WERI-Rb-1 (cell line): ENCODE measurements around the gene CDH4.

Experiments used
- DNase-seq: peaks from one replicate; pipeline ENCODE4 v3.0.0-alpha.2; 2020
- H3K27ac ChIP-seq: fragments of 250-450 bp; sonication (Bioruptor Pico); 2 replicates; pipeline ENCODE4 v1.5.1; 2020; ENCODE audit warnings: mild to moderate bottlenecking, moderate library complexity
- H3K27me3 ChIP-seq: fragments of 250-450 bp; sonication (Bioruptor Pico); 2 replicates; pipeline ENCODE4 v1.5.1; 2021; ENCODE audit warnings: mild to moderate bottlenecking, low read depth, moderate library complexity; ENCODE audit not compliant: insufficient read depth, severe bottlenecking
- H3K36me3 ChIP-seq: fragments of 250-450 bp; sonication (Bioruptor Pico); 2 replicates; pipeline ENCODE4 v1.5.1; 2020; ENCODE audit warnings: mild to moderate bottlenecking, moderate library complexity
- H3K4me3 ChIP-seq: 2 replicates; pipeline ENCODE4 v1.5.1; 2011; ENCODE audit warnings: low read depth, mild to moderate bottlenecking, control low read depth, low read length
- H3K9me3 ChIP-seq: fragments of 250-450 bp; sonication (Bioruptor Pico); 2 replicates; pipeline ENCODE4 v1.5.1; 2021; ENCODE audit warnings: mild to moderate bottlenecking, moderate library complexity; ENCODE audit not compliant: severe bottlenecking
- CTCF ChIP-seq: IDR thresholded peaks from 2 replicates; pipeline ENCODE4 v1.5.1; 2011; ENCODE audit warnings: low read depth, mild to moderate bottlenecking, control low read depth, inconsistent platforms, low read length

Gene CDH4

GRCh38 chr20:61251529-61252393 lies at the start of gene CDH4:
Gene CDH4 (plus strand): TSS chr20:61252261.
- DNase-seq = no peak
- Histone ChIP-seq H3K27ac (no peak within 1 kb of the TSS), H3K4me3 (no peak within 1 kb of the TSS), H3K27me3 (peaks cover 88% of the 10 kb centered on the region), H3K36me3 (no peaks in the 10 kb centered on the region), H3K9me3 (peaks cover 16% of the 10 kb centered on the region)
- TF ChIP-seq CTCF = no peak

DNA sequence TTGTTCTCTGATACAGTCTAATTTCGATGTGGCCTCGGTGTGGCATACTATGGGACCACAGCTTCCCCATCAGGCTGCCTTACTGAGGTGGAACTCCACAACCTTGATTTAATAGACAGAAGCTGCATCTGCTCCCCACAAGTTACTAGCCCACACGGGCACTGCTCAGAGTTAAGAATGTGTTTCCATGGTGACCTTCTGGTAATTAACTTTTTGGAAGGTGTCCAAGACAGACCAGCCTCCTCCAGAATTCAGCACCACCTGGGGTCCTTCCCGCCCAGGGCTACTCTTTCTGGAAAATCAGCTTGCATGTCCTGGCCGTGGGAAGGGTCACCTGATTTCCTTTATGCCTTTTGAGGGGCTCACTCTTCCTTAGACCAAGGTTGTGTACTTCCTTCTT lies 48.7 kb upstream of the CDH4 start:
- H3K27me3 ChIP-seq = peaks cover 60% of the 10 kb centered on the region

GRCh38 chr20:61204206-61204605 lies 47.9 kb upstream of the CDH4 start:
- H3K36me3 ChIP-seq = no peaks in the 10 kb centered on the region
- peaks cover 57% of the 10 kb centered on the region for H3K27me3 ChIP-seq
- TF ChIP-seq CTCF = no peak
- H3K4me3 ChIP-seq = no peak overlapping the region
- DNase-seq = no peak
- no peaks in the 10 kb centered on the region for H3K9me3 ChIP-seq
- H3K27ac ChIP-seq = no peak overlapping the region

More for the DNA sequence above, 48.7 kb upstream of the CDH4 start:
- Histone ChIP-seq H3K27ac (no peak overlapping the region), H3K4me3 (no peak overlapping the region), H3K36me3 (no peaks in the 10 kb centered on the region), H3K9me3 (no peaks in the 10 kb centered on the region)
- no peak for DNase-seq
- no peak for TF ChIP-seq CTCF

DNA sequence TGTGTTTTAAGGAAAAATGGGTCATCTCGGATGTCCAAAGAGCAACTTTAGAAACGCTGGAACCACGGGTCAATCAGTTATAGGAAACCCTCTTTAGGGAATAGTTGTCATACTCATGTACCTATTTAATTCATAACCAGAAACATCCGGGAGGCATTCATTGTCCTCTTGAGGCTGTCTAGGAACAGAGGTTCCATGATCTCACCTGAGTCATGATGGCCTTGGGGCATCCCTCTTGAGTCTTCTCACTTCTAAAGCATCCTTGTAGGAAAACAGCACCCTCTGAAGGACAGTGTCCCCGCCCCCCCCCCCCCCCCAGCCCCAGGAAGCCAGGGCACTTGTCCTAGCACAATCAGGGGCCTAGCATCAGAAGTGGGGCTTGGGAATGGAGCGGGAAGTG lies 46.3 kb upstream of the CDH4 start:
- TF ChIP-seq CTCF = no peak
- H3K9me3 ChIP-seq = no peaks in the 10 kb centered on the region
- DNase-seq = no peak
- H3K27me3 ChIP-seq = peaks cover 67% of the 10 kb centered on the region
- H3K4me3 ChIP-seq = no peak overlapping the region
- no peak overlapping the region for H3K27ac ChIP-seq
- no peaks in the 10 kb centered on the region for H3K36me3 ChIP-seq

- Histone ChIP-seq H3K27ac (no peak overlapping the region), H3K27me3 (peaks cover 69% of the 10 kb centered on the region), H3K9me3 (no peaks in the 10 kb centered on the region), H3K4me3 (no peak overlapping the region), H3K36me3 (no peaks in the 10 kb centered on the region)
- TF ChIP-seq CTCF = no peak
- no peak for DNase-seq
Observed at GRCh38 chr20:61210862-61211261, 41.2 kb upstream of the CDH4 start.
